ENCODE measurements around the gene HTD2.

Gene HTD2

DNA sequence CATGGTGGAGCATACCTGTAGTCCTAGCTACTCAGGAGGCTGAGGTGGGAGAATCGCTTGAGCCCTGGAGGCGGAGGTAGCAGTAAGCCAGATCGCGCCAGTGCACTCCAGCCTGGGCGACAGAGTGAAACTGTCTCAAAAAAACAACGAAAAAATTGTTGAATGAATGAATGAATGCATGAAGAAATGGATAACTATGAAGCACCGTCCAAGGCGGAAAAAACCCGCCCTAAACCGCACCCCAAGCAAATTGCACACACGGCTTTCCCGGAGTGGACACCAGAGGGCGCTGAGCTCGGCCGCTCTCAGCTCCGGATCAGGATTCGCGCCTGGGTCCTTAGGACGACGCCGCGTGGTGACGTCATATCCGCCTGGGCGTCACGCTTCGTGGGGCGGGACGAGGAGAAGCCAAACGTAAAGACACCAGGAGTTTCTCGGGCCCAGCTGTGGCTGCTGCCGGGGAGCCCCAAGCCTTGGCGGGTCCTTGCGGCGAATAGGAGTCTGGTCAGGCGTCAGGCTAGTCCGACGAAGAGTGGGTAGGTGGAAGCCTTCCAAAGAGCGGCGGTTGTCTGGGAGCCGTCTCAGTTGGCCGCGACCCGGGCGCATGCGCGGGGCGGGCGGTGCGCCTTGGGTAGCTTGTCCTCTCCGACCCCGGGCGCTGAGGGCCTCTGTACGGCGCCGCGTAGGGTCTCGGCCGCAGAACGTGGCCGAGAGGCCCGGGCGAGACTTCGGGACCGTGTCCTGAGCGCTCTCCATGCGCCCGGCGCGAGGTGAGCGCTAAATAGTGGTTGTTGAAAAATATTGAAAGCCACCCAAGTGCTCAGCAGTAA is at the start of gene HTD2, which contains the start of gene RPP14:
TSS of gene HTD2 (plus strand) at position 639 of the 830 bp plus-strand sequence. CDS start 11,094 bp downstream, outside the sequence.
TSS of gene RPP14 (plus strand) at position 364 of the 830 bp plus-strand sequence. CDS start 4,085 bp downstream, outside the sequence.
- TF ChIP-seq, protein P1, sequence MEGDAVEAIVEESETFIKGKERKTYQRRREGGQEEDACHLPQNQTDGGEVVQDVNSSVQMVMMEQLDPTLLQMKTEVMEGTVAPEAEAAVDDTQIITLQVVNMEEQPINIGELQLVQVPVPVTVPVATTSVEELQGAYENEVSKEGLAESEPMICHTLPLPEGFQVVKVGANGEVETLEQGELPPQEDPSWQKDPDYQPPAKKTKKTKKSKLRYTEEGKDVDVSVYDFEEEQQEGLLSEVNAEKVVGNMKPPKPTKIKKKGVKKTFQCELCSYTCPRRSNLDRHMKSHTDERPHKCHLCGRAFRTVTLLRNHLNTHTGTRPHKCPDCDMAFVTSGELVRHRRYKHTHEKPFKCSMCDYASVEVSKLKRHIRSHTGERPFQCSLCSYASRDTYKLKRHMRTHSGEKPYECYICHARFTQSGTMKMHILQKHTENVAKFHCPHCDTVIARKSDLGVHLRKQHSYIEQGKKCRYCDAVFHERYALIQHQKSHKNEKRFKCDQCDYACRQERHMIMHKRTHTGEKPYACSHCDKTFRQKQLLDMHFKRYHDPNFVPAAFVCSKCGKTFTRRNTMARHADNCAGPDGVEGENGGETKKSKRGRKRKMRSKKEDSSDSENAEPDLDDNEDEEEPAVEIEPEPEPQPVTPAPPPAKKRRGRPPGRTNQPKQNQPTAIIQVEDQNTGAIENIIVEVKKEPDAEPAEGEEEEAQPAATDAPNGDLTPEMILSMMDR (IDR thresholded peaks at IDR 0.05; ENCODE audit: control extremely low read depth, extremely low read depth, low read depth, missing control alignments): peak; percentile 98

DNA sequence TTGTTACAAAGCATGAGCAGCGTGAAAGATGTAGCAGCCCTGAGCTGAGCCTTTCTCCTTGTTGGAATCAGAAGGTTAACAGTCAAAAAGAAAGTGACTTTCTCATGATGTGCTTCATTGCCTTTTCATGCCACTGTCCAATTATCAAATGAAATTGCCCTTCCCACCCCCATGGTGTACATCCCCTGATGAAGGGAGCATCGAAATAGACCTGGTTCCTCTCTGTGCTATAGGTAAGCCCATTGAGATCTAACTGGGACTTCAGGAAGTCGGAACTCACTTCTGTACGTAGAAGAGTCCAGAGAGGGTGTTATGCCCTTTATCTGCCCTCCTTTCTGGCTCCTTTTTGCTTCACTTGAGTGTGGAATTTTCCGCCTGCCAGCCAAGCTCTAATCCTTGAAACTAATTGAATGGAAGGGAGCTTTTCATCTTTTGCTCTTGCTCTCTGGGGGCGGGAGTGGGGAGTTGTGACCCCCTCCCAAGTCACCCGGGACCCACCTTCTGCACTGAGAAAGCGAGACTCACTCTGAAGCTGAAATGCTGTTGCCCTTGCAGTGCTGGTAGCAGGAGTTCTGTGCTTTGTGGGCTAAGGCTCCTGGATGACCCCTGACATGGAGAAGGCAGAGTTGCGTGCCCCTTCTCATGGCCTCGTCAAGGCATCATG is 47.8 kb upstream of the HTD2 start:
- DNase-seq (ENCODE audit: extremely low spot score): no peak
- POLR2A ChIA-PET: no interaction called here
- CTCF ChIA-PET: interaction anchor here (0.6 to 1.0 kb wide), 2 partner anchors 41 to 80 kb away, joined by 3 read pairs; no protein-coding TSS in a partner anchor
- TF ChIP-seq, protein P1 (IDR thresholded peaks at IDR 0.05; ENCODE audit: control extremely low read depth, extremely low read depth, low read depth, missing control alignments): no peak

More for the DNA sequence above, at the start of gene HTD2, which contains the start of gene RPP14:
- POLR2A ChIA-PET: interaction anchor here (0.9 to 2.5 kb wide), 7 partner anchors 19 to 118 kb away, joined by 3 to 6 read pairs (median 4); no protein-coding TSS in a partner anchor
- peak; percentile 96 for DNase-seq (ENCODE audit: extremely low spot score)
- CTCF ChIA-PET: interaction anchor here (0.5 to 19.6 kb wide), 89 partner anchors 11 to 1484 kb away, joined by 3 to 560 read pairs (median 4); partner anchors contain the start of genes ABHD6, ACOX2, FLNB and KCTD6

DNA sequence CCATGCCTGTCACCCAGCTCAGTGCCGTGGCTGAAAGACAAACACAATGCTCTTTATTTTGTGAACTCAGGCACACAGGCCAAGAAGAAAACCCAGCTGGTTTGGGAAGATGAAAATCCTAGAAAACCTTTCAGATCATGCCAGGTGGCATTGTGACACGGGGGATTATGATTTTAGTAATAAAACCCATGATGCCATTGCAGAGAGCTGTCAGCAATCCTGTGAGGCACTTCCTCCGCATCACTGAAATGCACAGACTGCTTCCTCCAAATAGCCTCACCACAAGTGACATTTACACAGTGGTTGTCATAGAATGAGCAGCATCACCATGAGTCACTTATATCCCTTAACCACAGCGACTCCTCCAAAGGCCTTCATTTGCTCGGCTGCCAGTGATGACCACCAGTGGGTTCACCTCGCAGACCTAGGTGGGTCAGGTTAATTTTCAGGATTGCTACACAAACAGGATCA is 46.0 kb upstream of the HTD2 start:
- ChIA-PET POLR2A (no interaction called here), CTCF (interaction anchor here (1.2 to 1.4 kb wide), 3 partner anchors 30 to 94 kb away, joined by 3 to 6 read pairs (median 3); partner anchors contain the start of genes HTD2 and RPP14)
- peak; percentile 38 for DNase-seq (ENCODE audit: extremely low spot score)
- TF ChIP-seq, protein P1 (IDR thresholded peaks at IDR 0.05; ENCODE audit: control extremely low read depth, extremely low read depth, low read depth, missing control alignments): no peak

DNA sequence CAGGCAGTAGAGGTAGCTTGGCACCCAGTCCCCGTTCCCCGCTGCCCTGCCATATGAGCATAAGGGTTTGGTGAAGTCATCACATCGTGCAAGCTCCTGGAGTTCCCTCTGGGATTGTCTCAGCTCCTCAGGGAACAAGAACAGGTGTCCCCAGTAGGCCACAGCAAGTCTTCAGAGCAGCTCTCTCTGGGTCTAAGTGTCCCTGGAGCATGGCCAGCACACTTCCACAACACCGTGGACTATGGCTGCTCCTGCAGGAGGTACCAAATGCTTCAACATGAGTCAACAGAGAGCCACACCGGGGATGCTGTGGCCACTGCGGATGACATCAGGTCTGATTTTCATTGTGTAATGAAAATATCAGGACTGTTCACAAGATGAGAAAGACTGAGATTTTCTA is 45.6 kb upstream of the HTD2 start:
- TF ChIP-seq, protein P1 (IDR thresholded peaks at IDR 0.05; ENCODE audit: control extremely low read depth, extremely low read depth, low read depth, missing control alignments): no peak
- CTCF ChIA-PET: interaction anchor here (0.7 to 1.4 kb wide), 4 partner anchors 30 to 94 kb away, joined by 3 to 6 read pairs (median 4); partner anchors contain the start of genes HTD2 and RPP14
- POLR2A ChIA-PET: no interaction called here
- DNase-seq (ENCODE audit: extremely low spot score): no peak

DNA sequence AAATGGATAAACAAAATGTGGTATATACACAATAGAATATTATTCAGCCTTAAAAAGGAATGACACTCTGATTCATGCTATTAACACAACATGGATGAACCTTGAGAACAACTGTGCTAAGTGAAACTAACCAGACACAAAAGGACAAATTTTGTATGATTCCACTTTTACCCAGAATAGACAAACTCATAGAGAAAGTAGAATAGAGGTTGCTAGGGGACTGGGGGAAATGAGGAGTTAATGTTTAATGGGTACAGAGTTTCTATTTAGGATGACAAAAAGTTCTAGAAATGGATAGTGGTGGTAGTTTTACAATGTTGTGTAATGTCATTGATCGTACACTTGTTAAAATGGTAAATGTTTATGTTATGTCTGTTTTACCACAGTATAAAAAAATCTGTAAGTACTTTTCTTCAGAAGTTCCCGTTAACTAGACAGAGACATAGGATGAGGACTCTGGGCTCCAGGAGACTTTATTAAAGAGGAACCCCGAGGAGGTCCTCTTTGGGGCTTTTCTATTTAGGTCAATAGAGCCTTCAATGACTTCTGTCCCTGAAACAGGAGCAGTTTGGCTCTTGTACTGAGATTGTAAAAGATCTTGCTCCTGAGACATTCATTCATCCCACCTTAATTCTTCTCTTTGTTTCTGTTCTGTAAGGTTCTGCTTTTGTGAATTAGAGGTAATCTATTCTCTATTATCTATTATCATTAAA is 44.2 kb upstream of the HTD2 start:
- TF ChIP-seq, protein P1 (IDR thresholded peaks at IDR 0.05; ENCODE audit: control extremely low read depth, extremely low read depth, low read depth, missing control alignments): no peak
- POLR2A ChIA-PET: no interaction called here
- DNase-seq (ENCODE audit: extremely low spot score): peak; percentile 32
- CTCF ChIA-PET: interaction anchor here (1.6 to 3.2 kb wide), 2 partner anchors 44 to 85 kb away, joined by 5 to 9 read pairs; partner anchors contain the start of genes HTD2 and RPP14
